HG03378 (cell line): ENCODE results near the gene SPINK8.
"Not testable (repeated sequence)": the region's sequence is repeated elsewhere in the genome, so short reads cannot be mapped to it uniquely, and the experiment has no call there.

Experiments used
- ATAC-seq: cut with Tn5 transposase; IDR thresholded peaks from one replicate; pipeline ENCODE4 v1.9.1; 2021; ENCODE audit warnings: mild to moderate bottlenecking, moderate library complexity; ENCODE audit not compliant: unreplicated experiment

SPINK8 gene

GRCh38 chr3:48280881-48281280 is 52.6 kb downstream of the SPINK8 start:
- no peak for ATAC-seq

DNA sequence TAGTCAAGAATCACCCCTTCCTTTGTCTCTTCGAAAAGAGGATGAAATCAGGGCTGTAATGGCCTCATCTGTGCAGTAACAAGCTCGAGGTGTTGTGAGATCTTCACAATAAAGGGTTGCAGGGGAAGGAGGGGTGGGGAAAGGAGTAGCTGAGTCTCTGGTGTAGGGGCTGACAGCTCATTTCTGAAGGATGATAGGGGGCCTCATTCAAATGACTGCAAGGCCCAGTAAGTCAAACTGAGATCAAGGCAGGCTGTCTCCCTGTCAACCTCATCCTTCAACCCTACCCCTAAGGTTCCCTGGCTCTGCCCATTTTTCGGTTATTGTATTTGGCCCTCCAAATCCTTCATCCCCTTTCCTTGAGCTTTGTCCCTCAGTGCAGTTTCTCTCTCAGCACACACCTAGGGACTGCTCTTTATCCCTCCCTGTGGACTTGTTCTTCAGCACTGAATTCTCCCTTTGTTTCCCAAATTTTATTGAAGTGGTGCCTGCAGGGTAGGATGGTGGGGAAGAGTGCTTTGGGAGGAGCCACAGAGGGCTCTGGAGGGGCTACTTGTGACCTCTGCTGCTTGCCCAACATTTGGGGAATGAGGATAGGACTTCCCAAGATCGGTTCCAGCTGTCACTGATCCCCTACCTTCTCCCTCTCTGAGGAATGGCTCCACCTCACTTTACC is 54.4 kb downstream of the SPINK8 start:
- ATAC-seq, result no peak

- no peak for ATAC-seq
These were observed 56.4 kb downstream of the SPINK8 start for GRCh38 chr3:48276911-48277641.

- no peak for ATAC-seq
These were observed 58.0 kb downstream of the SPINK8 start for GRCh38 chr3:48275287-48276027.

GRCh38 chr3:48274452-48274851 is 59.0 kb downstream of the SPINK8 start:
- ATAC-seq, result no peak

DNA sequence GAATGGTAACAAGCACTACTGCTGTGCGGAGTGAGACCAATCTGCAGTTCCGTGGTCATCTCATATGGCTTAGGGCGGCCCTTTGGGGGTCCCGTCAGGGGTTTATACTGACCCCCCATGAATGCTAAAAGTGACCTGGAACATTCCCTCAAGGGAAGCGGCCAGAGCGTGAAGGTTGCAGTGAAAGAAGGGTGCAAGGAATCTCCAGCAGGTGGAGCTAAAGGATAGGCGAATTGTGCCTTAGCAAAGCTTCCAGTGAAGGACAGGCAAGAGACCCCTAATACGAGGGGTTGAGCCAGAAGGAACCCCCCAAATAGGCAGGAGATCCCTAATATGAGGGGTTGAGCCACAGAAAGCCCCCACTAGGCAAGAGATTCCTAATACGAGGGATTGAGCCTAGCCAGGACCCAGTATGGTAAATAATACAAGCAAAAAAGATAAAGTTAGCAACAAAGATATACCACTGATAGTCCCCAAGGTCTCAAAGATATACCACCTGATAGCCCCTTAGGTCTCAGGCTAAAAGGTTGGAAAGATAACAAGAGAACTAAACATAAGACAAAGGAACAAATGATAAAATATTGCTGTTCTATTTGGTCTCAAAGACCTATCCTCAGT is 59.8 kb downstream of the SPINK8 start:
- ATAC-seq, result no peak

DNA sequence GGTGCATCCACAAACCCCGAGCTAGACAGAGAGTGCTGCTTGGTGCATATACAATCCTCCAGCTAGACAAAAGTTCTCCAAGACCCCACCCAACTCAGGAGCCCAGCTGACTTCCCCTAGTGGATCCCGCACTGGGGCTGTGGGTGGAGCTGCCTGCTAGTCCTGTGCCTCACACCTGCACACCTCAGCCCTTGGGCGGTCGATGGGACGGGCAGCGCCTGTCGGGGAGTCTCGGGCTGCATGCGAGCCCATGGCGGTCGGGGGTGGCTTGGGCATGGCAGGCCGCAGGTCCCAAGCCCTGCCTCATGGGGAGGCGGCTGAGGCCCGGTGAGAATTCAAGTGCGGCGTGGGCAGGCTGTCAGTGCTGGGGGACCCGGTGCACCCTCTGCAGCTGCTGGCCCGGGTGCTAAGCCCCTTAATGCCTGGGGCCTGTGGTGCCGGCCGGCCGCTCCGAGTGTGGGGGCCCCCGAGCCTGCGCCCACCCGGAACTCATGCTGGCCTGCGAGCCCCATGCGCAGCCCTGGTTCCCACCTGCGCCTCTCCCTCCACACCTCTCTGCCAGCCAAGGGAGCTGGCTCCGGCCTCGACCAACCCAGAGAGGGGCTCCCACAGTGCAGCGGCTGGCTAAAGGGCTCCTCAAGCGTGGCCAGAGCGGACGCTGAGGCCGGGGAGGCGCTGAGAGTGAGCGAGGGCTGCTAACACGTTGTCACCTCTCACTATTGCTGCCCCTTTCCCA is 61.5 kb downstream of the SPINK8 start:
- ATAC-seq, result no peak

GRCh38 chr3:48271223-48271622 is 62.2 kb downstream of the SPINK8 start:
- ATAC-seq, result not testable (repeated sequence)

- no peak for ATAC-seq
These were observed 63.2 kb downstream of the SPINK8 start for GRCh38 chr3:48270306-48270705.

GRCh38 chr3:48269592-48269991 is 63.9 kb downstream of the SPINK8 start:
- ATAC-seq, result no peak

GRCh38 chr3:48268936-48269561 is 64.4 kb downstream of the SPINK8 start:
- ATAC-seq, result no peak

DNA sequence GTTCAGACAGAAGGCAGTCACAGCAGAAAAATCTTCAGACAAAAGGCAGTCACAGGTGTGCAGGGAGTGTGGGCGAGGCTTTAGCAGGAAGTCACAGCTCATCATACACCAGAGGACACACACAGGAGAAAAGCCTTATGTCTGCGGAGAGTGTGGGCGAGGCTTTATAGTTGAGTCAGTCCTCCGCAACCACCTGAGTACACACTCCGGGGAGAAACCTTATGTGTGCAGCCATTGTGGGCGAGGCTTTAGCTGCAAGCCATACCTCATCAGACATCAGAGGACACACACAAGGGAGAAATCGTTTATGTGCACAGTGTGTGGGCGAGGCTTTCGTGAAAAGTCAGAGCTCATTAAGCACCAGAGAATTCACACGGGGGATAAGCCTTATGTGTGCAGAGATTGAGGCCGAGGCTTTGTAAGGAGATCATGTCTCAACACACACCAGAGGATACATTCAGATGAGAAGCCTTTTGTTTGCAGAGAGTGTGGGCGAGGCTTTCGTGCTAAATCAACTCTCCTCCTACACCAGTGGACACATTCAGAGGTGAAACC is 65.0 kb downstream of the SPINK8 start:
- ATAC-seq, result no peak

- no peak for ATAC-seq
These were observed 65.7 kb downstream of the SPINK8 start for GRCh38 chr3:48267782-48268181.

DNA sequence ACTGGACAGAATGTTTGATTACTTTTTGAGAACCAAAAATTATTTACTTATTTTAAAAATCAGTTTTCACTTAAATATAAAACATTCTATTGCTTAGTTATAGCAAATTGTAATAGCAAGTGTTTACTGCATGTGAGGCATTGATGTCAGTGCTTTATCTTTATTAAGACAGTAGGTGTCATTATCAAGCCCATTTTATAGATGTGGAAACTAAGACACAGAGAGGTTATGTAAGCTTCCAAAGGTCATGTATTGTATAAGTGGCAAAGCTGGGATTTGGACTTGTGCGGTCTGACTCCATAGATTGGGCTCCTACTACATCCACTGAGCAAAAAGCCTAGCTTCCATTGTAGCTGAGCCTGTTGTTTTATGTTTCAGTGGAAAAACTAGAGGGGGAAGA is 74.9 kb downstream of the SPINK8 start:
- no peak for ATAC-seq
